Spleen (tissue), 3 donors: Measurements from ENCODE around the gene TSHZ2.

Experiments used
- POLR2A ChIP-seq, 3 donors: fragments of 450-650 bp; IDR thresholded peaks; one replicate each; pipeline ENCODE4 v1.5.1; 2017; ENCODE audit warnings: antibody characterized with exemption in 3 of 3, mild to moderate bottlenecking in 1 of 3
- POLR2AphosphoS5 ChIP-seq, 3 donors: sonication (generic); formaldehyde crosslinking; IDR thresholded peaks; one replicate each; pipeline ENCODE4 v1.5.1; 2017; ENCODE audit warnings: antibody characterized with exemption in 3 of 3

DNA sequence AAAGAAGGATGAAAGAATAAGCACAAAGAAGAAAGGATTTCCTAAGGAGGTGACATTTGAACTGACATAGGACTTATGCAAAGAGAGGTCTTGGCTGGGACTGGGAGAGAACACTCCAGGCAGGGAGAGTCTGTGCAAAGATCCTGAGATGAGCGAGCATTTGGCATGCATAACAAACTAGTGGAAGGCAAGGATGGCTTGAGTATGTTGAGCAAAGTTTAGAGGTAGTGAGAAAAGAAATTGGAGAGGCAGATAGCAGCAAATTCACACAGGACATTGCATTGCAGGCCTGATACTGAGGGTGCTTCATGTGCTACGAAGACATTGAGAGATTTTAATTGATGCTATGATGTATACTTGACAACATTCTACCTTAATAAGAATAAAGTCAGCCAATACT lies 383.6 kb downstream of the TSHZ2 start:
- TF ChIP-seq POLR2AphosphoS5 (IDR thresholded peaks at IDR 0.05) (no peak), POLR2A (IDR thresholded peaks at IDR 0.05) (no peak)
